SK-N-MC (cell line): ENCODE results near the gene CLIC5.

Experiments used
- EZH2 ChIP-seq: fragments of 200-600 bp; sonication (generic); IDR thresholded peaks from one replicate; pipeline ENCODE4 v1.6.1; 2017; ENCODE audit warnings: antibody characterized with exemption
- POLR2AphosphoS5 ChIP-seq: IDR thresholded peaks from 2 replicates; pipeline ENCODE4 v1.6.1; 2012; ENCODE audit warnings: mild to moderate bottlenecking, low read depth, low read length, borderline replicate concordance

DNA sequence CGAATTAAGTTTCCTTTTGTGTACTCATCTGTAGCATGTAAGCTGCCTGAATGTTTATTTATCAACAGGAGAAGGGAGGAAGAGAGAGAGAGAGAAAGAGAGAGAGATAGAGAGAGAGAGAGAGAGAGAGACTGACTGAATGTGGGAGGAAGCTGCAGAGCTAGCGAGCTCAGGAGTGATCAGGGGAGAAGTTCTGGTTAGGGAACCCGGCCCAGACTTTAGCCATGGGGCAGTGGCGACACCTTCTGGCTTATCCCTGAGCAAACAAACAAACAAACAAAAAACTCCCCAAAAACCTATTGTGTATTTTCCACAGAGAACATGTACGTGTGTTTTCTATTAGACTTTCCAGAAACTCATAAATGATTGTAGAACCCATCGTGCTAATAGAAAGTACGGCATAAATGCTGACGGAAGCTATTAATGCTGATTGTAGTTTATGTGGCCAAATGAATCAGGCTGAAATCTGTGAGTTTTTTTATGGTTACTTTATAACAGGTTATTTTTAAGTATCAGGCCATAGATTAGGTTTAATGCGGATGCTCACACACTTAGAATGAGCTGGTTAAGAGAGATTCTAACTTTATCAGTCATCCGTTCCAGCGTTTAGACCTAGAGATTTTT lies 92.8 kb downstream of the CLIC5 start:
- TF ChIP-seq POLR2AphosphoS5 (no peak), EZH2 (no peak)
